ENCODE results near the gene SDHA. TPM values are rescaled to one million over a fixed set of nuclear protein-coding genes. Genes with fewer than 3 reads are reported as not detected.
"Not testable (repeated sequence)": the region's sequence is repeated elsewhere in the genome, so short reads cannot be mapped to it uniquely, and the experiment has no call there.

SDHA gene
- total RNA-seq, 1 experiment from 2014 or later = 109 TPM

- DNase-seq (ENCODE audit: low read depth) = not testable (repeated sequence)
Observed at GRCh38 chr5:197031-197430, 21.1 kb upstream of the SDHA start.

- no peak for DNase-seq (ENCODE audit: low read depth)
Observed at GRCh38 chr5:197892-198489, 20.1 kb upstream of the SDHA start.

GRCh38 chr5:198516-199196, 19.5 kb upstream of the SDHA start:
- DNase-seq (ENCODE audit: low read depth) = no peak

GRCh38 chr5:199197-199949, 18.7 kb upstream of the SDHA start:
- DNase-seq (ENCODE audit: low read depth) = no peak

- no peak for DNase-seq (ENCODE audit: low read depth)
Observed at GRCh38 chr5:199950-200645, 18.0 kb upstream of the SDHA start.

GRCh38 chr5:200985-201384, 17.1 kb upstream of the SDHA start:
- no peak for DNase-seq (ENCODE audit: low read depth)

- DNase-seq (ENCODE audit: low read depth) = no peak
Observed at GRCh38 chr5:201672-202071, 16.4 kb upstream of the SDHA start.

GRCh38 chr5:203246-203930, 14.7 kb upstream of the SDHA start:
- DNase-seq (ENCODE audit: low read depth) = no peak

GRCh38 chr5:204001-204400, 14.1 kb upstream of the SDHA start:
- DNase-seq (ENCODE audit: low read depth) = no peak

- no peak for DNase-seq (ENCODE audit: low read depth)
Observed at GRCh38 chr5:204462-204861, 13.7 kb upstream of the SDHA start.

- no peak for DNase-seq (ENCODE audit: low read depth)
Observed at GRCh38 chr5:204966-205670, 13.0 kb upstream of the SDHA start.

- DNase-seq (ENCODE audit: low read depth) = peak; percentile 87
Observed at GRCh38 chr5:206406-206805, 11.7 kb upstream of the SDHA start.

- DNase-seq (ENCODE audit: low read depth) = no peak
Observed at GRCh38 chr5:206927-207536, 11.1 kb upstream of the SDHA start.

- DNase-seq (ENCODE audit: low read depth) = peak; percentile 43
Observed at GRCh38 chr5:207599-207998, 10.5 kb upstream of the SDHA start.

- DNase-seq (ENCODE audit: low read depth) = no peak
Observed at GRCh38 chr5:208449-209114, 9.5 kb upstream of the SDHA start.

- DNase-seq (ENCODE audit: low read depth) = no peak
Observed at GRCh38 chr5:213803-214395, 4.2 kb upstream of the SDHA start.

- DNase-seq (ENCODE audit: low read depth) = peak; percentile 63
Observed at GRCh38 chr5:215256-215655, 2.9 kb upstream of the SDHA start.

GRCh38 chr5:216076-216475, 2.0 kb upstream of the SDHA start:
- DNase-seq (ENCODE audit: low read depth) = not testable (repeated sequence)

- peak; percentile 45 for DNase-seq (ENCODE audit: low read depth)
Observed at GRCh38 chr5:218457-219291, 554 bp downstream of the SDHA start.
